Measurements from ENCODE around the gene GTPBP6. TPM values are rescaled to one million over a fixed set of nuclear protein-coding genes. Genes with fewer than 3 reads are reported as not detected.

Gene GTPBP6
- total and polyA plus RNA-seq, 12 donors, result 5.3 to 57.1 (median 38.1) TPM

- Histone ChIP-seq H3K4me1 (replicated peaks in 1 of 2) (peaks cover 0 to 7% of the 10 kb centered on the region in 2 donors), H3K9me3 (replicated peaks in 1 of 3) (no peaks in the 10 kb centered on the region), H3K27ac (no peak overlapping the region), H3K27me3 (no peaks in the 10 kb centered on the region), H3K4me3 (no peak overlapping the region), H3K36me3 (replicated peaks in 1 of 2) (no peaks in the 10 kb centered on the region)
- 75 to 79% (median 78%) methylated on average over 13 of the region's 13 CpGs for WGBS, 4 donors
- no peak for DNase-seq
- intact Hi-C loops (cut with DNase I), result no loop called here
- no peak for TF ChIP-seq CTCF (IDR thresholded peaks at IDR 0.05)
- no peak for TF ChIP-seq POLR2A (IDR thresholded peaks at IDR 0.05)
Measured at GRCh38 chrX:262381-262909, 56.2 kb downstream of the GTPBP6 start.

GRCh38 chrX:261919-262352 is 56.7 kb downstream of the GTPBP6 start:
- peak overlapping the region in 1 of 5 donors; percentile 10 for H3K27ac ChIP-seq
- H3K4me1 ChIP-seq (replicated peaks in 1 of 2), result peaks cover 0 to 7% of the 10 kb centered on the region in 2 donors
- intact Hi-C loops (cut with DNase I), result no loop called here
- H3K4me3 ChIP-seq, result no peak overlapping the region
- H3K9me3 ChIP-seq (replicated peaks in 1 of 3), result no peaks in the 10 kb centered on the region
- H3K27me3 ChIP-seq, result no peaks in the 10 kb centered on the region
- no peak for DNase-seq
- no peaks in the 10 kb centered on the region for H3K36me3 ChIP-seq (replicated peaks in 1 of 2)
- TF ChIP-seq CTCF (IDR thresholded peaks at IDR 0.05), result no peak
- TF ChIP-seq POLR2A (IDR thresholded peaks at IDR 0.05), result no peak
- 69 to 78% (median 77%) methylated on average over 12 of the region's 12 CpGs for WGBS, 4 donors

DNA sequence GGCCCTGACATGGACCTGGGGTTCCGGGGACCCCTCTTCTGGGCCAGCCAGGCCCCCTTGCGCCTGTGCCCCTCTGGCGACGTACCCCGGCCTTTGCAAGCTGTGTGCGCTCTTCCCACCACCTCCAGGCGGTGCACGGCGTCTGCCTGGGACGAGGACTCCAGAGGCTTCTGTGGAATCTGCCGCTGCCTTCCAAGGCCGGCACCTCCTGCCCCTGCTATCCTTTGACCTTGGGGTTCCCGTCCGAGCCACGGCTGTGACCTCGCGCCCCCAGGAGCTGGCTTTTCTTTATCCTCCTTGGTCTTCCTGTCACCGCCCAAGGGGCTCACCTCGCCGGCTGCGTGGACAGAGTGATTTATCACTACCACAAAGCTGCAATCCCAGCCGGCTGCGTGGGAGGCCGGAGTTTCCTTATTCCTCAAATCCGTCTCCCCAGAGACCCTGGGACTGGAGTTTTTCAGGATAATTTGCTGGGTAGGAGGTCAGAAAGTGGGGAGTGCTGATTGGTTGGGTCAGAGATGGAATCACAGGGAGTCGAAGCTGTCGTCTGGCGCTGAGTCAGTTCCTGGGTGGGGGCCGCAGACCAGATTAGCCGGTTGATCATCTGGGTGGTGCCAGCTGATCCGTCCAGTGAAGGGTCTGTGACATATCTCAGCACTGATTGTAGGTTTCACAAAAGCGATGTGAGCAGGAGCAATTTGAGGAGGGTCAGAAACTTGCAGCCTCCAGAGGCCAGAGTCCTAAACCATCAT is 57.3 kb downstream of the GTPBP6 start:
- H3K36me3 ChIP-seq (replicated peaks in 1 of 2), result no peaks in the 10 kb centered on the region
- peak overlapping the region in 1 of 5 donors; percentile 10 for H3K27ac ChIP-seq
- WGBS, 4 donors, result 24 to 43% (median 33%) methylated on average over 18 to 32 of the region's 32 CpGs
- TF ChIP-seq POLR2A (IDR thresholded peaks at IDR 0.05), result no peak
- no peak for TF ChIP-seq CTCF (IDR thresholded peaks at IDR 0.05)
- intact Hi-C loops (cut with DNase I), result no loop called here
- no peaks in the 10 kb centered on the region for H3K27me3 ChIP-seq
- H3K4me1 ChIP-seq (replicated peaks in 1 of 2), result peaks cover 0 to 7% of the 10 kb centered on the region in 2 donors
- H3K4me3 ChIP-seq, result no peak overlapping the region
- H3K9me3 ChIP-seq (replicated peaks in 1 of 3), result no peaks in the 10 kb centered on the region
- peak in 2 of 7 donors; percentile 36 to 38 for DNase-seq

- WGBS, 4 donors, result 62 to 75% (median 73%) methylated on average over 20 to 21 of the region's 21 CpGs
- TF ChIP-seq POLR2A (IDR thresholded peaks at IDR 0.05) (no peak), CTCF (IDR thresholded peaks at IDR 0.05) (no peak)
- H3K36me3 ChIP-seq (replicated peaks in 1 of 2), result no peaks in the 10 kb centered on the region
- no peak overlapping the region for H3K4me3 ChIP-seq
- H3K27me3 ChIP-seq, result no peaks in the 10 kb centered on the region
- no peaks in the 10 kb centered on the region for H3K9me3 ChIP-seq (replicated peaks in 1 of 3)
- H3K4me1 ChIP-seq (replicated peaks in 1 of 2), result peaks cover 0 to 7% of the 10 kb centered on the region in 2 donors
- no peak overlapping the region for H3K27ac ChIP-seq
- no peak for DNase-seq
- intact Hi-C loops (cut with DNase I), result no loop called here
Measured at GRCh38 chrX:259692-260355, 58.8 kb downstream of the GTPBP6 start.

Measured in adrenal gland (tissue), 12 donors.